Spleen (tissue), 7 donors: Measurements from ENCODE around the gene TLR4.

Source experiments
- POLR2A ChIP-seq, 3 donors: fragments of 450-650 bp; IDR thresholded peaks; one replicate each; pipeline ENCODE4 v1.5.1; 2017; ENCODE audit warnings: antibody characterized with exemption in 3 of 3, mild to moderate bottlenecking in 1 of 3
- TF ChIP-seq, protein P1 (sequence below), 11 experiments: fragments of 200-600 bp in 7 of 11; fragments of 450-650 bp in 4 of 11; sonication (generic) in 4 of 11; IDR thresholded peaks in 8 of 11; conservative IDR thresholded peaks in 3 of 11; 1 replicate in 7 of 11; 2 replicates in 4 of 11; pipeline versions ENCODE4 v1.4.0 to v1.8.0; 2016 to 2021; ENCODE audit warnings: antibody characterized with exemption in 11 of 11, inconsistent platforms in 4 of 11, mild to moderate bottlenecking in 1 of 11
- donor health status: DM: no; HTN: no; CAD: no; lungs with moderate emphysema.
- donor health status: DM: no; HTN: no; CAD: no.
- donor health status: DM: no; HTN: no; CAD: no.

DNA sequence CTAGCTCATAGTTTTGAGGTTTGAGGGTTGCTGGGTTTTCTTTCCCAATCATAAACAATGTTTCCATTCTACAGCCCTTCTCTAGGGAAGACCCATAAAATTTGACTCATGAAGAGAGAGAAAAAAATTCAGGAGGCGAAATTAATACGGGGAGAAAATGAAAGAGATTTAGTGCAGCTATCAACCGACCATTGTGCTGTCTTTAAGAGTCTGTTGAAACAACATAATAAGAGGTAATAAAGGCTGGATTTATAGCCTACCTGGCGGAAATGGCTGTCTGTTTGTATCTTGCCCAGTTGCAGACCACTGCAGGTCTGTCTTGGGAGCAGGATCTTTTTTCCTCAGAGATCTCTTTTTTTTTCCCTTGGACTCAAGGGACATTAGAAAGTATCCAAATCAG, 66.9 kb downstream of the TLR4 start:
- TF ChIP-seq, protein P1, sequence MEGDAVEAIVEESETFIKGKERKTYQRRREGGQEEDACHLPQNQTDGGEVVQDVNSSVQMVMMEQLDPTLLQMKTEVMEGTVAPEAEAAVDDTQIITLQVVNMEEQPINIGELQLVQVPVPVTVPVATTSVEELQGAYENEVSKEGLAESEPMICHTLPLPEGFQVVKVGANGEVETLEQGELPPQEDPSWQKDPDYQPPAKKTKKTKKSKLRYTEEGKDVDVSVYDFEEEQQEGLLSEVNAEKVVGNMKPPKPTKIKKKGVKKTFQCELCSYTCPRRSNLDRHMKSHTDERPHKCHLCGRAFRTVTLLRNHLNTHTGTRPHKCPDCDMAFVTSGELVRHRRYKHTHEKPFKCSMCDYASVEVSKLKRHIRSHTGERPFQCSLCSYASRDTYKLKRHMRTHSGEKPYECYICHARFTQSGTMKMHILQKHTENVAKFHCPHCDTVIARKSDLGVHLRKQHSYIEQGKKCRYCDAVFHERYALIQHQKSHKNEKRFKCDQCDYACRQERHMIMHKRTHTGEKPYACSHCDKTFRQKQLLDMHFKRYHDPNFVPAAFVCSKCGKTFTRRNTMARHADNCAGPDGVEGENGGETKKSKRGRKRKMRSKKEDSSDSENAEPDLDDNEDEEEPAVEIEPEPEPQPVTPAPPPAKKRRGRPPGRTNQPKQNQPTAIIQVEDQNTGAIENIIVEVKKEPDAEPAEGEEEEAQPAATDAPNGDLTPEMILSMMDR (IDR thresholded peaks at IDR 0.05 in 8 of 11, conservative IDR thresholded peaks at IDR 0.05 in 3 of 11): no peak
- TF ChIP-seq POLR2A (IDR thresholded peaks at IDR 0.05): no peak
